ENCODE data around the gene DIAPH3.
"Not testable (repeated sequence)": the region's sequence is repeated elsewhere in the genome, so short reads cannot be mapped to it uniquely, and the experiment has no call there.

The DIAPH3 gene

GRCh38 chr13:60163478-60164233 lies at the start of gene DIAPH3:
DIAPH3 (minus strand) TSS chr13:60163928; CDS start chr13:60163766, 162 bp downstream.
- peak; percentile 34 to 97 (median 92) for DNase-seq

- DNase-seq = no peak
These were observed 49.6 kb upstream of the DIAPH3 start for GRCh38 chr13:60213236-60213744.

- no peak for DNase-seq
These were observed 47.8 kb upstream of the DIAPH3 start for GRCh38 chr13:60211548-60211947.

GRCh38 chr13:60210510-60211330 lies 47.0 kb upstream of the DIAPH3 start:
- DNase-seq = no peak

- not testable (repeated sequence) for DNase-seq
These were observed 41.8 kb upstream of the DIAPH3 start for GRCh38 chr13:60205499-60205898.

- DNase-seq = no peak
These were observed 37.6 kb upstream of the DIAPH3 start for GRCh38 chr13:60201286-60201685.

- DNase-seq = not testable (repeated sequence)
These were observed 32.2 kb upstream of the DIAPH3 start for GRCh38 chr13:60195893-60196292.

GRCh38 chr13:60182907-60183306 lies 19.2 kb upstream of the DIAPH3 start:
- no peak for DNase-seq

GRCh38 chr13:60178327-60178726 lies 14.6 kb upstream of the DIAPH3 start:
- no peak for DNase-seq

GRCh38 chr13:60175571-60175970 lies 11.8 kb upstream of the DIAPH3 start:
- DNase-seq = no peak

- DNase-seq = no peak
These were observed 10.4 kb upstream of the DIAPH3 start for GRCh38 chr13:60174113-60174512.

GRCh38 chr13:60172111-60172510 lies 8.4 kb upstream of the DIAPH3 start:
- DNase-seq = no peak

GRCh38 chr13:60170414-60170813 lies 6.7 kb upstream of the DIAPH3 start:
- DNase-seq = no peak

- DNase-seq = no peak
These were observed 5.7 kb upstream of the DIAPH3 start for GRCh38 chr13:60169239-60170031.

GRCh38 chr13:60167121-60167520 lies 3.4 kb upstream of the DIAPH3 start:
- DNase-seq = no peak

GRCh38 chr13:60165391-60166099 lies 1.8 kb upstream of the DIAPH3 start:
- DNase-seq = no peak

GRCh38 chr13:60164234-60164889 lies 634 bp upstream of the DIAPH3 start:
- peak in 4 of 51 donors; percentile 7 to 61 (median 27) for DNase-seq

- DNase-seq = no peak
These were observed 1.6 kb downstream of the DIAPH3 start for GRCh38 chr13:60162096-60162495.

- no peak for DNase-seq
These were observed 5.4 kb downstream of the DIAPH3 start for GRCh38 chr13:60158321-60158801.

- DNase-seq = no peak
These were observed 7.8 kb downstream of the DIAPH3 start for GRCh38 chr13:60155978-60156377.
